ENCODE data around the gene SEPTIN2.
"Not testable (repeated sequence)": the region's sequence is repeated elsewhere in the genome, so short reads cannot be mapped to it uniquely, and the experiment has no call there.

The SEPTIN2 gene

GRCh38 chr2:241315879-241316631 lies at the start of gene SEPTIN2:
Gene SEPTIN2, plus strand, starts transcription at chr2:241315925. Its CDS starts 8,308 bp downstream, at chr2:241324233.
- no peak for DNase-seq

GRCh38 chr2:241267249-241268067 lies 48.3 kb upstream of the SEPTIN2 start:
- DNase-seq: no peak

DNA sequence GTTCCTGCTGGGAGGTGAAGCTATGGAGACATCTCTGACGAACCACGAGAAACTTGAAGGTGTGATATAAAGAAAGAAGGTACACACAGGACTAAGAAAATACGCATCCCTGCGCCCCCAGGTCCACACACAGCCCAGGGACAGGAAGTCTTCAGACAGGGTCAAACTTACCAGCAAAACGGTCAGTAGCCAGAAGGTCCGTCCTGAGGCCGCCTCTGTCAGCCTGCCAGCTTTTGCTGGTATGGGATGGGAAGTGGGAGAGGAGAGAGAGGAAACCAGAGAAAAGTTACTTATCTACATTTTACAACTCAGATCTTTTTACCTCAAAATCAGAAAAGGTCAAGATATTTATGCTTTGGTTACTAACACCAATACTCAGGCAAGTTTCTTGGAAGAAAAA lies 47.4 kb upstream of the SEPTIN2 start:
- no peak for DNase-seq

GRCh38 chr2:241268716-241269445 lies 46.8 kb upstream of the SEPTIN2 start:
- no peak for DNase-seq

DNA sequence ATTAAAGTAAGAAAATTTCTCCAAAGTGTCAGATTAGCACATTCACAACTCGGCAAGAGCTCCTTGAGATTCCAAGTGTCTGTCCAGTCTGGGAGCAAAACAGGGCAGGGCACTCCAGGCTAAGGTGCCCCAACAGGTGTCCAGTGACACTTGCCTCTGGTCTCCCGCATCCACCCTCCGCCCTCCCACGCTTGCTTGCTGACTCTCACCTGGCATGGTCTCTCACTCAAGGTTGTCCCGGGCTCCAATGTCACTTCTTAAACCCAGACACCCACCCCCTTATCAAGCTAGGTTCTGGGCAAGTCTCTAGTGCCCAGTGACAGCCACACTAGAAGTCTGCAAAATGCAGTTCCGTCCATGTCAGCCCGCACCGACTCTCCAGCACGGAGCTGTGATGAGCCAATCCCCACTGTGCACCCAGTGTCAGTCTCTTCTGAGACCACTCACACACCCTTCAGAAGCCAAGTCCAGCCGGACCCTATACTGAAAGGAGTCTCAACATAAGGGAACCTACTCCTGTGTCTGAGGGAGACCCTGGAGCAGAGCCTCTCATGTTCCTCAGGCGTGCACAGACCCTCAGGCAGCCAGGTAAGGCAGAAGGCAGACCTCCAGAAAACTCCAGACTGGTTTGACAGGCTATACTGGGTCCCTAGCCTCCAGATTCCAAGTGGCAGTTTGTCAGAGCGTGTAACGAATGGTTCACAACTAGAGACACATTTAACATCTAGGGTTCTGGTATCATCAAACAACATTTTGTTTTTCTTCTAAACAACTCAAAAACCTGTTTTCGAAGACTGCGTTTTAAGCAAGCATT lies 45.8 kb upstream of the SEPTIN2 start:
- DNase-seq: no peak

- no peak for DNase-seq
Measured at GRCh38 chr2:241270531-241270930, 45.2 kb upstream of the SEPTIN2 start.

GRCh38 chr2:241271706-241272302 lies 43.9 kb upstream of the SEPTIN2 start:
- no peak for DNase-seq

GRCh38 chr2:241272303-241273209 lies 43.2 kb upstream of the SEPTIN2 start:
- no peak for DNase-seq

DNA sequence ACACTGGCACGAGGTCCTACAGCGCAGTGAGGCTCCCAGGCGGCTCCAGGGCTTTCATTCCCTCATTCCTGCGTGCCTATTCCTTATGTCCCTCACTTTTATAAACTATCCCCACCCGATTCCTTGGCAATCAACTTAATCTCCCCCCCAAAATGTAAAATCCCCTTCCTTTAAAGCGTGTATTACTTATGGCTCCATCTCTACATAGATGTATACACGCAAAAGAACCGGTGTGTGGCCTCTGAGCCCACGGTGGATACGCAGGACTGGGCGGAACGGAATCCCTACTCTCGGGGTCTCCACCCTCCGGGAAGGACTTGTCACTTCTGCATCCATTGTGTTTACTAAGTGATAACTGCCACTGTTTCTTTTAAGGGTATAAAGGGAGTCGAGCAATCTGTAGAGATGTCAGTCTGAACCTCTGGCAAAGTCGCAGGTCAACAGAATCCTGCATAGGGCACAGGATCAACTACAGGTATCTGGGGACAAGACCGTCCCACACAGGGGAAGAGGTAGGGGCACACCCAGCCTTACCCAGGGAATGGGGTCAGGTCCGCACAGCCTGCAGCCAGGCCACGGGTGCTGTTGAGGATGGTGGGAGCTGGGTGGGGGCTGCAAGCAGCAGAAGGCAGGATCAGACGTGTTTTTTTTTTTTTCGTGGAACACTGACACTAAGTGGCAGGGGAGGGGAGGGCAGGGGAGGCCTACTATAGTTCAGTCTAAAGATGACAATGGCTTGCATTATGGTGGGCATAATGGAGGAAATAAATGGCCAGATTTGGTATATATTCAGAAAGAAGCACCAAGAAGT lies 42.3 kb upstream of the SEPTIN2 start:
- DNase-seq: no peak

GRCh38 chr2:241274127-241274526 lies 41.6 kb upstream of the SEPTIN2 start:
- no peak for DNase-seq

GRCh38 chr2:241275504-241275903 lies 40.2 kb upstream of the SEPTIN2 start:
- no peak for DNase-seq

DNA sequence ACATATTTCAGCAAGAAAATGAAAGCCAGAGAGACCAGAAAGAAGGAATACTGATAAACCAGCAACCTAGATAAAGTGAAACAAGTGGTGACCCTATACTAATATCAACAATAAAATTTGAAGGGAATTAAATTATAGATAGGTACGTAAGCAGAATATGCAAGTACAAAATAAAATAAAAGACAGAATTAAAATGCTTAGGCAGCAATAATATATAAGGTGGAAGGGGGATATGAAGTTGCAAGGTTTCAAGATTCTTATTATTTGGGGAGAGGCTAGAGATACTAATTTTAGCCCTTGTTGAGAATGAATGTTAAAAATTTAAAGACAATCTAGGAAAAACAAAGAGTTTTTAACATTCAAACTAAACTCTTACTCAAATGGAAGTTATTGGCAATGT lies 39.8 kb upstream of the SEPTIN2 start:
- no peak for DNase-seq

- not testable (repeated sequence) for DNase-seq
Measured at GRCh38 chr2:241278306-241278705, 37.4 kb upstream of the SEPTIN2 start.

- no peak for DNase-seq
Measured at GRCh38 chr2:241279413-241279812, 36.3 kb upstream of the SEPTIN2 start.

GRCh38 chr2:241279828-241280227 lies 35.9 kb upstream of the SEPTIN2 start:
- no peak for DNase-seq

GRCh38 chr2:241280291-241280690 lies 35.4 kb upstream of the SEPTIN2 start:
- no peak for DNase-seq

DNA sequence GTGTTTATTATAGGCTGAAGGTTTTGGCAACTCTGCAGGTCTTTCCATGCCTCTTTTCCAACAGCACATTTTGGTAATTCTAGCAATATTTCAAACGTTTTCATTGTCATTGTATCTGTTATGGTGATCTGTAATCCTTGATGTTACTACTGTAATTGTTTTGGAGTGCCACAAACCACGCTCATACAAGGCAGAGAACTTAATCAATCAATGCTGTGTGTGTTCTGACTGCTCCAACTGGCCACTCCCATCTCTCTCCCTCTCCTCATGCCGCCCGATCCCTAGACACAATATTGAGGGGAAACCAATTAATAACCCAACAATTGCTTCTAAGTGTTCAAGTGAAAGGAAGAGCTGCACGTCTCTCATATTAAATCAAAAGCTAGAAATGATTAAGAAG lies 33.2 kb upstream of the SEPTIN2 start:
- no peak for DNase-seq

- DNase-seq: no peak
Measured at GRCh38 chr2:241285596-241285995, 30.1 kb upstream of the SEPTIN2 start.

GRCh38 chr2:241286348-241287090 lies 29.2 kb upstream of the SEPTIN2 start:
- no peak for DNase-seq

Measured in cortex of kidney (tissue), 1 donor.